ENCODE results near the gene TJP2. TPM values are rescaled to one million over a fixed set of nuclear protein-coding genes. Genes with fewer than 3 reads are reported as not detected.

TJP2 gene
- total RNA-seq, 2 experiments from 2014 or later = 6.3 to 8.0 TPM

- Mint-ChIP-seq H3K27me3 (no peaks in the 10 kb centered on the region), H3K9me3 (no peaks in the 10 kb centered on the region), H3K36me3 (ENCODE audit: low read depth) (peaks cover 4% of the 10 kb centered on the region), H3K4me3 (no peak overlapping the region), H3K27ac (no peak overlapping the region), H3K4me1 (ENCODE audit: low read depth) (no peaks in the 10 kb centered on the region)
- ATAC-seq (ENCODE audit: poor library complexity) = no peak
- Histone ChIP-seq H3K27me3 (ENCODE audit: control insufficient read depth in 1 of 2, insufficient read depth in 2 of 2, low read length in 2 of 2) (no peaks in the 10 kb centered on the region), H3K4me3 (ENCODE audit: low read length) (no peak overlapping the region), H3K36me3 (ENCODE audit: insufficient read depth, low read length) (no peaks in the 10 kb centered on the region), H3K4me1 (ENCODE audit: insufficient read depth, low read length) (no peaks in the 10 kb centered on the region), H3K9me3 (ENCODE audit: control insufficient read depth in 1 of 2, insufficient read depth in 1 of 2, low read length in 2 of 2) (no peaks in the 10 kb centered on the region), H3K27ac (ENCODE audit: low read depth in 1 of 2, low read length in 2 of 2) (no peak overlapping the region)
- TF ChIP-seq CTCF (IDR thresholded peaks at IDR 0.05) = no peak
- POLR2A ChIA-PET = no interaction called here
- intact Hi-C loops (cut with DNase I, micrococcal nuclease) = no loop called here
- no peak for DNase-seq
- CTCF ChIA-PET = no interaction called here
These were observed 22.6 kb upstream of the TJP2 start for GRCh38 chr9:69151506-69151905.

GRCh38 chr9:69153707-69154521, 20.2 kb upstream of the TJP2 start:
- Histone ChIP-seq H3K27me3 (ENCODE audit: control insufficient read depth in 1 of 2, insufficient read depth in 2 of 2, low read length in 2 of 2) (no peaks in the 10 kb centered on the region), H3K9me3 (ENCODE audit: control insufficient read depth in 1 of 2, insufficient read depth in 1 of 2, low read length in 2 of 2) (no peaks in the 10 kb centered on the region), H3K27ac (ENCODE audit: low read depth in 1 of 2, low read length in 2 of 2) (no peak overlapping the region), H3K4me1 (ENCODE audit: insufficient read depth, low read length) (no peaks in the 10 kb centered on the region), H3K4me3 (ENCODE audit: low read length) (no peak overlapping the region), H3K36me3 (ENCODE audit: insufficient read depth, low read length) (no peaks in the 10 kb centered on the region)
- Mint-ChIP-seq H3K36me3 (ENCODE audit: low read depth) (peaks cover 4% of the 10 kb centered on the region), H3K4me1 (ENCODE audit: low read depth) (no peaks in the 10 kb centered on the region), H3K27me3 (no peaks in the 10 kb centered on the region), H3K4me3 (no peak overlapping the region), H3K9me3 (no peaks in the 10 kb centered on the region), H3K27ac (no peak overlapping the region)
- intact Hi-C loops (cut with DNase I, micrococcal nuclease) = no loop called here
- ChIA-PET POLR2A (no interaction called here), CTCF (interaction anchor here (1.0 kb wide), 1 partner anchor 9 kb away, joined by 3 read pairs; no protein-coding TSS in a partner anchor)
- DNase-seq (no peak), ATAC-seq (ENCODE audit: poor library complexity) (no peak)
- no peak for TF ChIP-seq CTCF (IDR thresholded peaks at IDR 0.05)

GRCh38 chr9:69155341-69156030, 18.6 kb upstream of the TJP2 start:
- H3K4me1 ChIP-seq (ENCODE audit: insufficient read depth, low read length) = no peaks in the 10 kb centered on the region
- no peaks in the 10 kb centered on the region for H3K9me3 ChIP-seq (ENCODE audit: control insufficient read depth in 1 of 2, insufficient read depth in 1 of 2, low read length in 2 of 2)
- DNase-seq = no peak
- H3K27me3 ChIP-seq (ENCODE audit: control insufficient read depth in 1 of 2, insufficient read depth in 2 of 2, low read length in 2 of 2) = no peaks in the 10 kb centered on the region
- TF ChIP-seq CTCF (IDR thresholded peaks at IDR 0.05) = no peak
- H3K4me3 Mint-ChIP-seq = no peak overlapping the region
- H3K36me3 Mint-ChIP-seq (ENCODE audit: low read depth) = peaks cover 4% of the 10 kb centered on the region
- no peaks in the 10 kb centered on the region for H3K9me3 Mint-ChIP-seq
- H3K4me1 Mint-ChIP-seq (ENCODE audit: low read depth) = no peaks in the 10 kb centered on the region
- ChIA-PET CTCF (no interaction called here), POLR2A (interaction anchor here (0.6 kb wide), 1 partner anchor 1599 kb away, joined by 3 read pairs; no protein-coding TSS in a partner anchor)
- no peaks in the 10 kb centered on the region for H3K36me3 ChIP-seq (ENCODE audit: insufficient read depth, low read length)
- no peak overlapping the region for H3K4me3 ChIP-seq (ENCODE audit: low read length)
- no peaks in the 10 kb centered on the region for H3K27me3 Mint-ChIP-seq
- no peak overlapping the region for H3K27ac Mint-ChIP-seq
- no peak for ATAC-seq (ENCODE audit: poor library complexity)
- intact Hi-C loops (cut with DNase I, micrococcal nuclease) = no loop called here
- H3K27ac ChIP-seq (ENCODE audit: low read depth in 1 of 2, low read length in 2 of 2) = no peak overlapping the region
